K562 (cell line): Measurements from ENCODE around the gene MYMK. TPM values are rescaled to one million over a fixed set of nuclear protein-coding genes. Genes with fewer than 3 reads are reported as not detected.

Source experiments
- ATAC-seq: fragments of 200-7000 bp; cut with Tn5 transposase; 3 replicates; pipeline ENCODE4 v1.9.1; 2020; ENCODE audit warnings: moderate library complexity
- BruUV-seq: library from RNA; stranded (reverse); fragments of 400-500 nt; replicated peaks from 2 replicates; lab custom pipeline; 2021; lab: Mats Ljungman, UMichigan
- CTCF ChIA-PET: fragments of 300-600 bp; formaldehyde crosslinking; extraction: SDS; loops from one replicate; lab custom pipeline; 2021; ENCODE audit warnings: low intra/inter-chr PET ratio; lab: Yijun Ruan, JAX
- POLR2A ChIA-PET: fragments of 300-600, 350-650 bp; sonication (Branson Sonifier 250); formaldehyde crosslinking; extraction: SDS; loops from one replicate; lab custom pipeline; 2021; ENCODE audit warnings: antibody characterized with exemption, inconsistent platforms; lab: Yijun Ruan, JAX
- DNase-seq, 4 experiments: peaks; one replicate each; pipeline versions ENCODE4 v3.0.0 to v3.0.0-alpha.2; 2011 to 2018; ENCODE audit warnings: low spot score in 3 of 4, mixed read lengths in 3 of 4; ENCODE audit errors: extremely low read depth in 1 of 4
- FAIRE-seq: peaks from 2 replicates; lab custom pipeline; 2011; peaks lifted over from hg19 to GRCh38; lab: Jason Lieb, UNC
- H2AFZ ChIP-seq: 2 replicates; pipeline ENCODE4 v1.6.0; 2011; ENCODE audit warnings: low read depth, low read length, control low read depth, inconsistent platforms
- H3K27ac ChIP-seq: fragments of 200-600 bp; 3 replicates; pipeline ENCODE4 v1.8.0; 2011; ENCODE audit warnings: low read depth, mild to moderate bottlenecking, control low read depth, inconsistent platforms, low read length, moderate library complexity, mixed read lengths; ENCODE audit errors: extremely low read depth
- H3K27me3 ChIP-seq, 2 experiments: fragments of 300-600 bp in 1 of 2; 2 replicates in 1 of 2; 3 replicates in 1 of 2; pipeline versions ENCODE4 v1.6.0 to v1.8.0; 2011; ENCODE audit warnings: inconsistent platforms in 2 of 2, low read length in 2 of 2, mild to moderate bottlenecking in 1 of 2, mixed read lengths in 1 of 2, moderate library complexity in 1 of 2; ENCODE audit not compliant: control insufficient read depth in 2 of 2, insufficient read depth in 2 of 2
- H3K36me3 ChIP-seq: fragments of 300-600 bp; 3 replicates; pipeline ENCODE4 v1.8.0; 2011; ENCODE audit warnings: mild to moderate bottlenecking, low read length, inconsistent platforms; ENCODE audit not compliant: control insufficient read depth, insufficient read depth
- H3K4me1 ChIP-seq, 2 experiments: fragments of 200-600 bp in 1 of 2; replicated peaks in 1 of 2; 2 replicates in 1 of 2; 3 replicates in 1 of 2; pipeline versions ENCODE4 v1.5.1 to v1.8.0; 2011; ENCODE audit warnings: inconsistent platforms in 2 of 2, low read length in 2 of 2, mild to moderate bottlenecking in 1 of 2, mixed read lengths in 1 of 2, moderate library complexity in 1 of 2; ENCODE audit not compliant: control insufficient read depth in 2 of 2, insufficient read depth in 2 of 2
- H3K4me2 ChIP-seq: 2 replicates; pipeline ENCODE4 v1.6.1; 2011; ENCODE audit warnings: low read length, control low read depth, inconsistent platforms, mixed read lengths; ENCODE audit not compliant: insufficient read depth
- H3K4me3 ChIP-seq: fragments of 200-600 bp; sonication (generic), shearing (Covaris generic); 2 replicates; pipeline ENCODE4 v1.5.1; 2016; ENCODE audit warnings: control low read depth, inconsistent platforms
- H3K79me2 ChIP-seq: fragments of 200-600 bp; 3 replicates; pipeline ENCODE4 v1.8.0; 2011; ENCODE audit warnings: low read length, inconsistent platforms; ENCODE audit not compliant: control insufficient read depth, insufficient read depth
- H3K9ac ChIP-seq, 2 experiments: 2 replicates each; pipeline versions ENCODE4 v1.6.0 to v1.6.1; 2011; ENCODE audit warnings: low read depth in 2 of 2, low read length in 2 of 2, control low read depth in 1 of 2, inconsistent platforms in 1 of 2, mild to moderate bottlenecking in 1 of 2, mixed read lengths in 1 of 2; ENCODE audit not compliant: insufficient read depth in 1 of 2
- H3K9me1 ChIP-seq: one replicate; pipeline ENCODE4 v1.6.0; 2011; ENCODE audit warnings: inconsistent platforms, mild to moderate bottlenecking, low read length, moderate library complexity; ENCODE audit not compliant: control insufficient read depth, insufficient read depth
- H3K9me3 ChIP-seq: replicated peaks from 2 replicates; pipeline ENCODE4 v1.5.1; 2011; ENCODE audit warnings: low read depth, low read length, inconsistent platforms; ENCODE audit not compliant: control insufficient read depth, insufficient read depth
- H4K20me1 ChIP-seq: replicated peaks from 2 replicates; pipeline ENCODE4 v1.6.1; 2011; ENCODE audit warnings: low read length, inconsistent platforms, mixed read lengths; ENCODE audit not compliant: control insufficient read depth, insufficient read depth
- MCM5 ChIP-seq: fragments of 450-650 bp; IDR thresholded peaks from 2 replicates; pipeline ENCODE4 v1.6.1; 2016; ENCODE audit warnings: low read depth
- ZNF124 ChIP-seq: sonication (generic); formaldehyde crosslinking; IDR thresholded peaks from 2 replicates; pipeline ENCODE4 v1.8.1; 2022; ENCODE audit warnings: missing genetic modification reagents
- WGBS: fragments of 100-300 bp; shearing (Covaris generic); methylation state at CpG from one replicate; pipeline ENCODE4 v1.1.6; 2016; ENCODE audit warnings: low coverage, mixed read lengths; ENCODE audit not compliant: insufficient coverage; ENCODE audit errors: missing lambda C conversion rate; 5-methylcytosine and 5-hydroxymethylcytosine counted together
- in situ Hi-C: fragments of 300-500 bp; cut with MboI; formaldehyde crosslinking; loops from 4 replicates; pipeline ENCODE4 v1.15.0; 2018; ENCODE audit warnings: inconsistent platforms, mixed read lengths
- intact Hi-C: fragments of 100-400 bp; cut with micrococcal nuclease; formaldehyde crosslinking; loops from 2 replicates; pipeline ENCODE4 v1.14.2; 2022
- polyA plus RNA-seq, 8 experiments: library from polyadenylated mRNA; depleted of rRNA in 4 of 8; stranded (reverse) in 5 of 8; unstranded in 3 of 8; fragments of >200 nt; fragmentation: Nextera tagmentation in 2 of 8; fragmentation: Illumina TruSeq in 1 of 8; extraction: Ambion mirVana in 2 of 8; extraction: Trizol in 1 of 8; gene quantifications; 2 replicates each; pipeline versions ENCODE4 v1.2.1 to v1.2.3, GENCODE V29; 2011 to 2014; ENCODE audit warnings: inconsistent platforms in 1 of 8, missing spikeins in 1 of 8
- total RNA-seq, 7 experiments: library from RNA; depleted of rRNA in 6 of 7; stranded (reverse); fragments of >200 nt in 6 of 7; fragmentation: Illumina TruSeq in 2 of 7; extraction: Trizol in 2 of 7; gene quantifications; 2 replicates each; pipeline versions ENCODE4 v1.2.1 to v1.2.3, GENCODE V29; 2011 to 2021; ENCODE audit warnings: low replicate concordance in 1 of 7
- TF ChIP-seq, protein P1 (sequence below): sonication (generic); IDR thresholded peaks from 2 replicates; pipeline ENCODE4 v1.6.1; 2016
- TF ChIP-seq, protein P2 (sequence below), 2 experiments: IDR thresholded peaks; 2 replicates each; pipeline ENCODE4 v1.6.1; 2011; ENCODE audit warnings: borderline replicate concordance in 1 of 2, control low read depth in 1 of 2, low read depth in 1 of 2, low read length in 1 of 2, mild to moderate bottlenecking in 1 of 2, mixed read lengths in 1 of 2, moderate library complexity in 1 of 2; ENCODE audit not compliant: insufficient read depth in 1 of 2, insufficient read length in 1 of 2, poor library complexity in 1 of 2, severe bottlenecking in 1 of 2; ENCODE audit errors: extremely low read depth in 1 of 2
- TF ChIP-seq, protein P3 (sequence below), 2 experiments: fragments of 450-650 bp; IDR thresholded peaks; 2 replicates each; pipeline ENCODE4 v1.6.1; 2016; ENCODE audit warnings: mild to moderate bottlenecking in 2 of 2, borderline replicate concordance in 1 of 2, low read depth in 1 of 2, moderate library complexity in 1 of 2

The MYMK gene
- total and polyA plus RNA-seq, 9 of the 15 experiments (the other 6 are each of a cell fraction or from before 2014, with no cell fraction given) = not detected

DNA sequence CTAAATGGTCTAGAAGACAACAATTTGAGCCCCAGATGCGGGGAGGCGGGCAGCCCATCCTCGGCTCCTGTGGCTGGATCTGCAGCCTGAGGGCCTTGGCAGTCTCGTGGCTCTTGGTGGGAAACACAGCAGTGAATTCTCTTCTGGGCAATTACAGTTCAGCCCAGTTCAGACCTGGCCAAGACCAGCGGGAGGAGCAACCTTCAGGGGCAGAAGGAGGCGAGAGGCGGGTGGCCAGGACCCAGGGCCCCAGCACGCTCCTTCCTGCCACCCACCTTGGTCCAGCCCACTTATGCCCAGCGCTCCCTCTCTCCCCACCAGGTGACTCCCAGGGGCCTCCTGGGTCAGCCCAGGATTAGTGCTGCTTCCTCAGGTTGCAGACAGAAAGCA lies 7.8 kb downstream of the MYMK start:
- BruUV-seq = no TSS peak
- Histone ChIP-seq H3K9me3 (peaks cover 6% of the 10 kb centered on the region; the same call in 1 of the 2 replicates), H3K27me3 (peaks cover 31 to 81% of the 10 kb centered on the region in 2 experiments), H3K4me1 (peaks cover 0 to 21% of the 10 kb centered on the region in 2 experiments; a peak in 2 of 5 replicates), H2AFZ (no peak overlapping the region), H3K36me3 (no peaks in the 10 kb centered on the region; the same call in 2 of the 3 replicates), H3K4me3 (no peak overlapping the region), H4K20me1 (peaks cover 2% of the 10 kb centered on the region), H3K79me2 (no peaks in the 10 kb centered on the region), H3K9ac (no peak overlapping the region; a peak in 1 of 4 replicates), H3K27ac (no peak overlapping the region), H3K9me1 (no peaks in the 10 kb centered on the region), H3K4me2 (no peak overlapping the region)
- no peak for ATAC-seq
- CTCF ChIA-PET = no interaction called here
- POLR2A ChIA-PET = no interaction called here
- 0% methylated on average over 9 of the region's 9 CpGs for WGBS
- DNase-seq = no peak
- intact Hi-C loops (no loop called here), in situ Hi-C loops (no loop called here)
- TF ChIP-seq, protein P1, sequence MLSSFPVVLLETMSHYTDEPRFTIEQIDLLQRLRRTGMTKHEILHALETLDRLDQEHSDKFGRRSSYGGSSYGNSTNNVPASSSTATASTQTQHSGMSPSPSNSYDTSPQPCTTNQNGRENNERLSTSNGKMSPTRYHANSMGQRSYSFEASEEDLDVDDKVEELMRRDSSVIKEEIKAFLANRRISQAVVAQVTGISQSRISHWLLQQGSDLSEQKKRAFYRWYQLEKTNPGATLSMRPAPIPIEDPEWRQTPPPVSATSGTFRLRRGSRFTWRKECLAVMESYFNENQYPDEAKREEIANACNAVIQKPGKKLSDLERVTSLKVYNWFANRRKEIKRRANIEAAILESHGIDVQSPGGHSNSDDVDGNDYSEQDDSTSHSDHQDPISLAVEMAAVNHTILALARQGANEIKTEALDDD = no peak
- TF ChIP-seq, protein P2, sequence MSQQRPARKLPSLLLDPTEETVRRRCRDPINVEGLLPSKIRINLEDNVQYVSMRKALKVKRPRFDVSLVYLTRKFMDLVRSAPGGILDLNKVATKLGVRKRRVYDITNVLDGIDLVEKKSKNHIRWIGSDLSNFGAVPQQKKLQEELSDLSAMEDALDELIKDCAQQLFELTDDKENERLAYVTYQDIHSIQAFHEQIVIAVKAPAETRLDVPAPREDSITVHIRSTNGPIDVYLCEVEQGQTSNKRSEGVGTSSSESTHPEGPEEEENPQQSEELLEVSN (IDR thresholded peaks at IDR 0.05; ENCODE audit: borderline replicate concordance in 1 of 2, extremely low read depth in 1 of 2, insufficient read depth in 1 of 2, insufficient read length in 1 of 2, low read depth in 1 of 2, low read length in 1 of 2, poor library complexity in 1 of 2, severe bottlenecking in 1 of 2) = peak in 1 of 2 experiments; percentile 28
- TF ChIP-seq, protein P3, sequence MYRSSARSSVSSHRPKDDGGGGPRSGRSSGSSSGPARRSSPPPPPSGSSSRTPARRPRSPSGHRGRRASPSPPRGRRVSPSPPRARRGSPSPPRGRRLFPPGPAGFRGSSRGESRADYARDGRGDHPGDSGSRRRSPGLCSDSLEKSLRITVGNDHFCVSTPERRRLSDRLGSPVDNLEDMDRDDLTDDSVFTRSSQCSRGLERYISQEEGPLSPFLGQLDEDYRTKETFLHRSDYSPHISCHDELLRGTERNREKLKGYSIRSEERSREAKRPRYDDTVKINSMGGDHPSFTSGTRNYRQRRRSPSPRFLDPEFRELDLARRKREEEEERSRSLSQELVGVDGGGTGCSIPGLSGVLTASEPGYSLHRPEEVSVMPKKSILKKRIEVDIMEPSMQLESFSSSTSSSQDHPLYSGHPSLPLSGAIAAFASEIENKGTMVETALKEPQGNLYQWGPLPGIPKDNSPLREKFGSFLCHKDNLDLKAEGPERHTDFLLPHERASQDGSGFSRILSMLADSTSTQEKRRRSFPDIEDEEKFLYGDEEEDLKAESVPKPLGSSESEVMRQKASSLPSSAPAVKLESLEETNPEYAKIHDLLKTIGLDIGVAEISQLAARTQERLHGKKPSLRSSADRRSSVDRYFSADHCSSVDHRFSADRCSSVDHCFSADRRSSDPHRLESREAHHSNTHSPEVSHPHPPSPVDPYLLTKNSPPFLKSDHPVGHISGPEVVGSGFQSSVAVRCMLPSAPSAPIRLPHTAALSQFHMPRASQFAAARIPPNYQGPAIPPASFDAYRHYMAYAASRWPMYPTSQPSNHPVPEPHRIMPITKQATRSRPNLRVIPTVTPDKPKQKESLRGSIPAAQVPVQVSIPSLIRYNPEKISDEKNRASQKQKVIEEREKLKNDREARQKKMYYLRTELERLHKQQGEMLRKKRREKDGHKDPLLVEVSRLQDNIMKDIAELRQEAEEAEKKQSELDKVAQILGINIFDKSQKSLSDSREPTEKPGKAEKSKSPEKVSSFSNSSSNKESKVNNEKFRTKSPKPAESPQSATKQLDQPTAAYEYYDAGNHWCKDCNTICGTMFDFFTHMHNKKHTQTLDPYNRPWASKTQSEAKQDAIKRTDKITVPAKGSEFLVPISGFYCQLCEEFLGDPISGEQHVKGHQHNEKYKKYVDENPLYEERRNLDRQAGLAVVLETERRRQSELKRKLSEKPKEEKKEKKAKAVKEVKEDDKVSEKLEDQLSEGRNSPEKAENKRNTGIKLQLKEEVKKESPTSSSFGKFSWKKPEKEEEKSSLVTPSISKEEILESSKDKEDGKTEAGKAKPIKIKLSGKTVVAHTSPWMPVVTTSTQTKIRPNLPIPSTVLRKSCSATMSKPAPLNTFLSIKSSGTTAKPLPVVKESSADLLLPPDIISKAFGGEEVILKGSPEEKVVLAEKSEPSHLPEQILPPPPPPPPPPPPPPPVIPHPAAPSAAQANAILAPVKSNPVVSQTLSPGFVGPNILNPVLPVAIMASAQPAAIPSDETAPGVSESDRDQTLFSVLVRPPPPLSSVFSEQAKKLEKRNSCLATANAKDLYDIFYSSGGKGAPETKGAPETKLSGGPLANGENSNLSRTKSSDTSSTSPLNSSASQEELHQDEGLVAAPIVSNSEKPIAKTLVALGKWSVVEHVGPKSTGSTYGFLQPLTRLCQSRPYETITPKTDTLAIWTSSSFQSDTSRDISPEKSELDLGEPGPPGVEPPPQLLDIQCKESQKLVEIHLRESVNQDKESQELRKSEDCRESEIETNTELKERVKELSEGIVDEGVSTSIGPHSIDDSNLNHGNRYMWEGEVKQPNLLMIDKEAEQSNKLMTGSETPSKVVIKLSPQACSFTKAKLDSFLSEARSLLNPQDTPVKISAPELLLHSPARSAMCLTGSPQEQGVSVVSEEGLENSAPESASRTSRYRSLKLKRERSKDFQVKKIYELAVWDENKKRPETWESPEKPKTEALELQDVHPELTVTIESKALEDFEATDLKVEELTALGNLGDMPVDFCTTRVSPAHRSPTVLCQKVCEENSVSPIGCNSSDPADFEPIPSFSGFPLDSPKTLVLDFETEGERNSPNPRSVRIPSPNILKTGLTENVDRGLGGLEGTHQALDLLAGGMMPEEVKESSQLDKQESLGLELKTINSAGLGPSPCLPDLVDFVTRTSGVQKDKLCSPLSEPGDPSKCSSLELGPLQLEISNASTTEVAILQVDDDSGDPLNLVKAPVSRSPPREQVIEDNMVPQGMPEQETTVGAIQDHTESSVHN (IDR thresholded peaks at IDR 0.05; ENCODE audit: borderline replicate concordance in 1 of 2, low read depth in 1 of 2) = no peak
- no peak for TF ChIP-seq MCM5
- TF ChIP-seq ZNF124 = no peak
- FAIRE-seq = no peak
